Stimulated activated CD8-positive, alpha-beta memory T cell treated with anti-CD3 and anti-CD28 coated beads, Interleukin-2, amount 100 ng/mL, for 48 hours (primary cell): ENCODE data around the gene FITM1.
A peak's percentile ranks its signal among the peaks of the same experiment; 100 is the strongest.

Experiments
- DNase-seq, 2 donors: peaks; one replicate each; pipeline ENCODE4 v3.0.0-alpha.2; 2020; ENCODE audit warnings: low read depth in 2 of 2

Gene FITM1

GRCh38 chr14:24130380-24130716 lies at the start of gene FITM1:
FITM1 (plus strand) TSS chr14:24130659; CDS start chr14:24131564, 905 bp downstream.
- no peak for DNase-seq

- peak; percentile 58 to 62 for DNase-seq
Observed at GRCh38 chr14:24080888-24081738, 49.3 kb upstream of the FITM1 start.

GRCh38 chr14:24081739-24082211 lies 48.7 kb upstream of the FITM1 start:
- no peak for DNase-seq

GRCh38 chr14:24082411-24083080 lies 47.9 kb upstream of the FITM1 start:
- no peak for DNase-seq

- DNase-seq: no peak
Observed at GRCh38 chr14:24083462-24083861, 47.0 kb upstream of the FITM1 start.

- no peak for DNase-seq
Observed at GRCh38 chr14:24084440-24084839, 46.0 kb upstream of the FITM1 start.

GRCh38 chr14:24085215-24085614 lies 45.2 kb upstream of the FITM1 start:
- DNase-seq: no peak

- DNase-seq: no peak
Observed at GRCh38 chr14:24086193-24086955, 44.1 kb upstream of the FITM1 start.

- no peak for DNase-seq
Observed at GRCh38 chr14:24087004-24087403, 43.5 kb upstream of the FITM1 start.

GRCh38 chr14:24088095-24088494 lies 42.4 kb upstream of the FITM1 start:
- no peak for DNase-seq

GRCh38 chr14:24089890-24090289 lies 40.6 kb upstream of the FITM1 start:
- no peak for DNase-seq

- DNase-seq: no peak
Observed at GRCh38 chr14:24092110-24092504, 38.4 kb upstream of the FITM1 start.

- no peak for DNase-seq
Observed at GRCh38 chr14:24092505-24093206, 37.8 kb upstream of the FITM1 start.

- no peak for DNase-seq
Observed at GRCh38 chr14:24093207-24093900, 37.1 kb upstream of the FITM1 start.

- DNase-seq: peak; percentile 85 to 88
Observed at GRCh38 chr14:24093901-24094840, 36.3 kb upstream of the FITM1 start, which contains the start of gene PCK2. PCK2 (plus strand) TSS chr14:24094311; CDS start chr14:24094406, 95 bp downstream.

- DNase-seq: no peak
Observed at GRCh38 chr14:24094841-24095270, 35.6 kb upstream of the FITM1 start.

- peak; percentile 56 to 70 for DNase-seq
Observed at GRCh38 chr14:24095271-24096068, 35.0 kb upstream of the FITM1 start.

GRCh38 chr14:24096545-24097181 lies 33.8 kb upstream of the FITM1 start:
- DNase-seq: no peak
